ENCODE data around the gene COL19A1.

Gene COL19A1

GRCh38 chr6:70180901-70181599, 314.7 kb downstream of the COL19A1 start:
- DNase-seq: no peak

DNA sequence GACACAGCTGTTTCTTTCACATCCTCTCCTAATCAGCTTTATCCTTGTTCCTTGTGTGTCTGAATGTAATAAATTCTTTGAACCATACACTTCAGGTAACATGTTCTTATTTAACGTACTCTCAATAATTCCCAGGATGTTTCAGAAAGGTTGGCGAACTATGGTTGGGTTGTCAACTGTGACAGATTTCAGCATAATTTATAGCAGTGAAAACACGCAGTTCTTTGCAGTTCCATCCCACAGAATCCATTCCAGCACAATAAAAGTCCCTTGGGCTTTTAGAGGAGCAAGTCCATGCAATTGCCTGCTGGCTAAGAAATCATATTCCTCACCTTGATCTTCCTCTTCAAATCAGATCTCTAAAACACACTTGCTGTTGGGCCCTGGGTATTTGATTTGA, 317.2 kb downstream of the COL19A1 start:
- DNase-seq: no peak

DNA sequence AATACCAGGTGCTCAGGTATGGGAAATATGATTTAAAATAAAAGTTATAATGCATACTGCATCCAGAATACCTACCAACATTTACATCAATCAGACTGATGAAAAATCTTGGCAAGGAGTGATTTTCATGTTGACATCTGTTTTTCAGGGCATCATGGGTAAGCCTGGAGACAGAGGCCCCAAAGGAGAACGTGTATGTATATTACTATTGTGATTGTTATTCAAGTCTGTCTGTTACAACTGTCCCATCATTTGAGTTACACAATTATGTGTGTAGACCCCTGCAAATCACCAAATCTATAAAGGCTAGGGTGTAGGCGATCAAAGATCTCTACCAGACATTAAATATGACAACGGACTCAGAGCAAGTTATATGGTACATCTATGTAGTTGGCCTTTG, 318.4 kb downstream of the COL19A1 start:
- no peak for DNase-seq

DNA sequence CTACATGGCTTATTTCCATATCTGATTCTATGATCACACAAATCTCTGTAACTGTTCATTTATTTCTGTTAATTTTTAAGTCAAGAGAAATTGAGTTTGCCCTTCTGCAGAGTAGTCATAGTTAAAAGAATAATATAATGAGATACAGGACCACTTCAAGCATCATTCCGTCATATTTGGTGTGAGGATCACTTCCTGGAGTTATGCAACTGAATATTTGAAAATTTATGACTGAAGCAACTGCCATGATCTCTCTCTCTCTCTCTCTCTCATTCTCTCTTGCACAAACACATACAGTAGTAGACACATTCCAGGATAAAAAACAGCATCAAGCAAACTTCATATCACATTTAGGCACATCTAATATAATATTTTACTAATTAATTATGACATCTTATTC, 320.1 kb downstream of the COL19A1 start:
- DNase-seq: no peak

- no peak for DNase-seq
Observed at GRCh38 chr6:70188202-70188601, 321.8 kb downstream of the COL19A1 start.

GRCh38 chr6:70194421-70194820, 328.1 kb downstream of the COL19A1 start:
- no peak for DNase-seq

DNA sequence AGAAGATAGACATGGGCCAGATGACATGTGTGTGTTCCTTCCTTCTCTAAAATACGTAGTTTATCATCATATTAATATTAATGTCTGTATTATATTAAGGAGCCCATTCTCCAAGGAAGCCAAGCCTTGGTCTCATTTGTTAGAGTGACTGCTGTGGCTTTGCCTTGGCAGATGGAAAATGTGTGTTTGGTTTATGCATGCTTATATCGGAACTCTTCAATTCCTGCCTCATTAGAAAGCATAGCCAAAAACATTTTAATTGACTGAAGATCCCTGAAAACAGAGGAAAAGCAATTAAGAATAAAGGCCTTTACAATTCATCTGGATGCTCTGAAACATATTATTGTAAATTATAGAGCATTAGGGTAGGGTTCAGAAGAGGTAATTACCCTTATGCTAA, 330.2 kb downstream of the COL19A1 start:
- DNase-seq: no peak

GRCh38 chr6:70198785-70199184, 332.4 kb downstream of the COL19A1 start:
- DNase-seq: no peak

GRCh38 chr6:70208235-70208790, 342.0 kb downstream of the COL19A1 start:
- DNase-seq: no peak

GRCh38 chr6:70210462-70210861, 344.1 kb downstream of the COL19A1 start:
- no peak for DNase-seq

- no peak for DNase-seq
Observed at GRCh38 chr6:70215460-70216108, 349.2 kb downstream of the COL19A1 start.

DNA sequence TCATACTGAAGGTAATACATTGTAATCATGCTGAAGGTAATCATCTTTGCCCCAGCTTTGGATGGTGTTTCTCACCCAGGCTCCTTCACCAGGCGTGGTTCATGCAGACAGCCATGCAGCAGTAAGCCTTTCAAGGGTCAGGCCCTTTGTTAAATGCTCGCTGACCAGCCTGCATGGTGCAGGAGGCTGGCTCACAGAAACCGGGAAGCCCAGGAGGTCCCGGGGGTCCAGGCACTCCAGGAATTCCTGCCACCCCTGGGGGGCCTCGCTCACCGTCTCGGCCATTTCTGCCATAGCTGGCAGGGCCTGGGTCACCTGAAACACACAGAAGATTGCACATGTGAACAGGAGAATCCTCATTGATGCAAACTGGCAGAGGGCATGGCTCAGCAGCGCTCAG, 350.4 kb downstream of the COL19A1 start:
- no peak for DNase-seq

DNA sequence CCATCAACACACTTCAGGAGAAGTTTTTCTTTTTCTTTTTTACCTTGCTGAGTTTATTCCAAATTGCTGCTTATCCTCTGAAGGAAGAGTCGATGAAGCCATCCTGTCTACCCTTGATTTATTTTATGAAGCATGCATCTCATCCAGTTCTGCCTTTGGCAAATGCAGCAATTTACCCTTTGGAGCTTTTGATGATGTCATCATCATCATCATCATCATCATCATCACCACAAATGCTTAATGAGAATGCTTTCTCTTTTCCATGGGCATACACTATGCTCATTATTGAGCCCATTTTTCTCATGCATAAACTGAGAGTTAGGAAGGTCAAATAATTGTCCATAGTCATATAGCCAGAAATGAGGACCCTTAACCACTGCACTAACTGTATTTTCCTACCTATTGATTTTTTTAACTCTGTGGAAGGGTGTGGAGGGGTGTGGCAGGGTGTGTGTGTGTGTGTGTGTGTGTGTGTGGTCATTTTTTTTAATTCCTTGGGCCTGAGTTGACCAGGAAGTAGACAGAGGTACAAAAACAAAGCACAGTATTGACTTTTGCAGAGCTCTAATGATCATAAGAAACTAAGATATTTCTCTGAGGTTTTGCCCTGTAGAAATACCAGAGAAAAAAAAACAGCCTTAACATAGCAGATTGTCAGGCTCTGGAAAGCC, 353.7 kb downstream of the COL19A1 start:
- DNase-seq: no peak

GRCh38 chr6:70221025-70221714, 354.8 kb downstream of the COL19A1 start:
- peak; percentile 40 for DNase-seq

DNA sequence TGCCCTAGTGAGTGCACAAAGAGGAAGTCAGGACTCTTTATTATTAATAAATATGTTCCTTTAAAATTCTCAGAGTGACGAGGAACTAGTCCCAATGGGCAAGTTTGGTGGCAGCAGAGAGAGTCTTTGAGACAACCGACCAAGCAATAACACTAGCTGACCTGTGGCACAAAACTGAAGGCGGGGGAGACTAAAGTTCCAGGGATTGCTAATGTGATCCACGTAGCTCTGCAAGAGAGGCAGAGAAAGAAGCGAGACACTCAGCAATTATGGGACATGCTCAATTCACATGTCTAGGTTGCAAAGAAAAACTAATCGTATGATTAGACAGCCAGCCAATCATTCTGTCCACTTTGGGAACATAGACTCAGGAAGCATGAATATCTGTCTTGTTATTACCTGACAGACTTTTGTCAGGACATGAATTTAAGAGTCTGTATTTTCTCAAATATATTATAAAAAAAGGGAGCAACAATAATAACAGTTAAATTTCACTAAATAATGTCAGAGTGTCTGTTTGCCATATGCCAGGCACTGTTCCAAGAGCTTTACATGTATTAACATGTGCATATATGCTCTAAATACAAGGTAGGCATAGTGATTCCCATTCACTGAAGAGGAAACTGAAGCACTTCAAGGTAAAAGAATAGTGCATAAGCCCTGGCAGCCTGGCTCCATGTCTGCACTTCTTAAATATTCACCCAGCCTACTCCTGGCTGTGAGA, 355.5 kb downstream of the COL19A1 start:
- DNase-seq: no peak

DNA sequence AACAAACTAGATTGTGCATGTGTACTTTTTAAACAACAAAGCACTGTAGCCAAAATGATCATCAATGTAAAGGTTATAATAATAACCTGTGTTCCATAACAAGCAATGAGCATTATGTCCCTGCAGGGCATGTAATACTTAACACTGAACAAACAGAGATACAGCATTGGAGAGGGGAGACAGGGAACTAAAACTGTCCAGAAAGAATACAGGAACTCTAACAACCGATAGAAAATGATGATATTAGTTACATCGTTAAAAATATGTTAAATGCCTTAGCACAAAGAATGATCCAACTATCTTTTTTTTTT, 356.0 kb downstream of the COL19A1 start:
- DNase-seq: no peak

GRCh38 chr6:70225055-70225454, 358.7 kb downstream of the COL19A1 start:
- DNase-seq: no peak

- DNase-seq: no peak
Observed at GRCh38 chr6:70231311-70231710, 365.0 kb downstream of the COL19A1 start.

- DNase-seq: no peak
Observed at GRCh38 chr6:70234561-70235236, 368.3 kb downstream of the COL19A1 start.

GRCh38 chr6:70236343-70236742, 370.0 kb downstream of the COL19A1 start:
- no peak for DNase-seq

GRCh38 chr6:70241031-70241430, 374.7 kb downstream of the COL19A1 start:
- DNase-seq: no peak

- DNase-seq: peak; percentile 34
Observed at GRCh38 chr6:70241991-70242420, 375.6 kb downstream of the COL19A1 start.
